ENCODE measurements around the gene GDF15.
A peak's percentile ranks its signal among the peaks of the same experiment; 100 is the strongest.

Gene GDF15

DNA sequence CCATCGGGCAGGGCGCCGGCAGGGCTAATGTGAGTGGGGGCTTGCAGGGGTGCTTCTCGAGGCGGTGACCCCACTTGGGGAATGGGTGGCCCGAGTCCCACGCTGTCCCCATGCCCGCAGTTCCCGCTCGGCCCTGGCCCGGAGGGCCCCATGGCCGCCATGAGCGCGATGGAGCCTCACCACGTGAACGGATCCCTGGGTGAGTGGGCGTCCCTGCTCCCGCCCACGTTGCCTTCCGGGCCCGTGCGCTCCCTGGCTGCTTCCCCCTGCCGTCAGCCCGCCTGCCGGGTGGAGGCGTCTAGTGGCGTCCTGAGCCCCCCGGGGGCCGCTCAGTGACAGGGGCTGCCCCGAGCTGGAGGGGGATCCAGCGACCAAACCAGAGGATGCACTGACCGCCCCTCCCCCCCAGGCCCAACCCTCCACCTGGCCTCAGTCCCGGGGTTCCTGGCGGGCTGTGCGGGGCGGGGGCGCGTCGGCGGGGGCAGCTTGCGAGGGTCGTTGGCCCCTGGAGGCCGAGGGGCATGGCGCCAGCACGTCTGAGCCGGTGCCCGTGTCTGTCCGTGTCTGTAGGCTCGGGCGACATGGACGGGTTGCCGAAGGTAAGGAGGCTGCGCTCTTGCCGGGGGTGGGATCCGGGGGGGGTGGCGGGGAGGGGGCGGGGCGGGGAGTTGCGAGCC is 47.2 kb downstream of the GDF15 start:
- no peak overlapping the region for H3K9ac ChIP-seq (ENCODE audit: low read length)
- H3K4me3 ChIP-seq (ENCODE audit: insufficient read depth in 1 of 2, low read depth in 1 of 2, low read length in 2 of 2): peak overlapping the region in 1 of 2 experiments; percentile 72
- H2BK120ac ChIP-seq (ENCODE audit: low read depth, low read length): peak overlapping the region; percentile 84
- H4K8ac ChIP-seq (ENCODE audit: low read length): peak overlapping the region; percentile 96
- H3K14ac ChIP-seq (ENCODE audit: low read length in 2 of 2): peak overlapping the region in 1 of 2 experiments; percentile 85
- no peaks in the 10 kb centered on the region for H3K27me3 ChIP-seq (ENCODE audit: control insufficient read depth in 1 of 2, insufficient read depth in 1 of 2, low read length in 2 of 2)
- H3K18ac ChIP-seq (ENCODE audit: low read depth in 1 of 2, low read length in 2 of 2): peak overlapping the region; percentile 92 to 96
- peak overlapping the region; percentile 96 for H4K91ac ChIP-seq (ENCODE audit: low read length)
- peak overlapping the region; percentile 89 for H3K4me2 ChIP-seq (ENCODE audit: low read length, poor library complexity, severe bottlenecking)
- peak overlapping the region; percentile 80 for H2BK5ac ChIP-seq (ENCODE audit: low read depth, low read length, poor library complexity, severe bottlenecking)
- peak overlapping the region; percentile 75 to 85 for H3K4ac ChIP-seq (ENCODE audit: low read depth in 1 of 2, low read length in 2 of 2)
- no peaks in the 10 kb centered on the region for H3K9me3 ChIP-seq (ENCODE audit: control insufficient read depth, low read length)
- peak; percentile 50 for DNase-seq
- no peak overlapping the region for H3K27ac ChIP-seq (ENCODE audit: low read length, poor library complexity, severe bottlenecking)
- H3K4me1 ChIP-seq (ENCODE audit: control insufficient read depth, insufficient read depth, low read depth, low read length): peaks cover 81% of the 10 kb centered on the region
- peak overlapping the region in 1 of 2 experiments; percentile 83 for H3K23ac ChIP-seq (ENCODE audit: low read length in 2 of 2)
- H2BK15ac ChIP-seq (ENCODE audit: low read depth, poor library complexity, severe bottlenecking): peak overlapping the region; percentile 82
- peaks cover 16 to 54% of the 10 kb centered on the region in 2 experiments for H3K36me3 ChIP-seq (ENCODE audit: control insufficient read depth in 1 of 2, insufficient read depth in 2 of 2, low read depth in 1 of 2, low read length in 2 of 2)
- peak overlapping the region; percentile 28 to 75 for H2BK12ac ChIP-seq (ENCODE audit: low read length in 2 of 2)
- 31% methylated on average over 39 of the region's 59 CpGs for WGBS
- H3K79me1 ChIP-seq (replicated peaks; ENCODE audit: low read length, poor library complexity, severe bottlenecking): peaks cover 19% of the 10 kb centered on the region
- H2AK5ac ChIP-seq (ENCODE audit: low read length, severe bottlenecking): peak overlapping the region; percentile 70
- H2AFZ ChIP-seq (ENCODE audit: low read depth, low read length): no peak overlapping the region

- Histone ChIP-seq H3K23ac (ENCODE audit: low read length in 2 of 2) (no peak overlapping the region), H4K91ac (ENCODE audit: low read length) (peak overlapping the region; percentile 46), H2AFZ (ENCODE audit: low read depth, low read length) (no peak overlapping the region), H3K18ac (ENCODE audit: low read depth in 1 of 2, low read length in 2 of 2) (peak overlapping the region; percentile 54 to 65), H2BK5ac (ENCODE audit: low read depth, low read length, poor library complexity, severe bottlenecking) (no peak overlapping the region), H3K79me1 (replicated peaks; ENCODE audit: low read length, poor library complexity, severe bottlenecking) (peaks cover 19% of the 10 kb centered on the region), H3K4me1 (ENCODE audit: control insufficient read depth, insufficient read depth, low read depth, low read length) (peaks cover 81% of the 10 kb centered on the region), H2BK120ac (ENCODE audit: low read depth, low read length) (peak overlapping the region; percentile 84), H3K4me2 (ENCODE audit: low read length, poor library complexity, severe bottlenecking) (peak overlapping the region; percentile 57), H2BK12ac (ENCODE audit: low read length in 2 of 2) (peak overlapping the region in 1 of 2 experiments; percentile 29), H3K9me3 (ENCODE audit: control insufficient read depth, low read length) (no peaks in the 10 kb centered on the region), H2AK5ac (ENCODE audit: low read length, severe bottlenecking) (no peak overlapping the region), H3K4ac (ENCODE audit: low read depth in 1 of 2, low read length in 2 of 2) (no peak overlapping the region), H3K36me3 (ENCODE audit: control insufficient read depth in 1 of 2, insufficient read depth in 2 of 2, low read depth in 1 of 2, low read length in 2 of 2) (peaks cover 16 to 48% of the 10 kb centered on the region in 2 experiments), H4K8ac (ENCODE audit: low read length) (peak overlapping the region; percentile 86), H2BK15ac (ENCODE audit: low read depth, poor library complexity, severe bottlenecking) (no peak overlapping the region), H3K14ac (ENCODE audit: low read length in 2 of 2) (no peak overlapping the region), H3K9ac (ENCODE audit: low read length) (no peak overlapping the region), H3K4me3 (ENCODE audit: insufficient read depth in 1 of 2, low read depth in 1 of 2, low read length in 2 of 2) (peak overlapping the region in 1 of 2 experiments; percentile 32), H3K27ac (ENCODE audit: low read length, poor library complexity, severe bottlenecking) (peak overlapping the region; percentile 3), H3K27me3 (ENCODE audit: control insufficient read depth in 1 of 2, insufficient read depth in 1 of 2, low read length in 2 of 2) (no peaks in the 10 kb centered on the region)
- 26% methylated on average over 24 of the region's 60 CpGs for WGBS
- no peak for DNase-seq
Measured at GRCh38 chr19:18433735-18434398, 47.9 kb downstream of the GDF15 start.

DNA sequence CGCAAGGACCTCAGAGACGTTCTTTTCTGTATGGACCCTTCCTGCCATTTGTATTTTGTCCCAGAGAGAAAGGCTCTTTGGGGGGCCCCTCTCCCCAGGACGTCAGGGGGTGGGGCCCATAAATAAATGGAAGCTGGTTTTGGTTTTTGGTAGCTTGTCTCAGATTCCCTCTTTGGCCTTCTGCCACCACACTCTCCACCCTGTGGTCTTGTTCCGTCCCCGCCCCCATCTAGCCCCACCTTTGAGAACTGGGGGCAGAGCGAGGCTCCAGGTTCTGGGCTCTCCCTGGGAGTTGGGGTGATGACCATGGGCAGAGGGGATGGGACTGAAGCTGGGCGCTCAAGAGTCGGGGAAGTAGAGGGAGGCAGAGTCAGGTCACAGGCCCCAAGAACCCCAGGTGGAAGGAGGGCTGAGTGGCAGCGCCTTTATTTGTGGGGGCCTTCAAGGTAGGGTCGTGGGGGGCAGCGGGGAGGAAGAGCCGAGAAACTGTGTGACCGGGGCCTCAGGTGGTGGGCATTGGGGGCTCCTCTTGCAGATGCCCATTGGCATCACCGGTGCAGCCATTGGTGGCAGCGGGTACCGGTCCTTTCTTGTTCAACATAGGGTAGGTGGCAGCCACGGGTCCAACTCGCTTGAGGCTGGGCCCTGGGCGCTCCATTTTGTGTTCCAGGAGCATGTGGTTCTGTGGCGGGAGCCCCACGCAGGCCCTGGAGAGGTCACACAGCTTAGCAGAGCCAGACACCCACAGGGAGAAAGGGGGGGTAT is 48.6 kb downstream of the GDF15 start:
- no peak overlapping the region for H2BK5ac ChIP-seq (ENCODE audit: low read depth, low read length, poor library complexity, severe bottlenecking)
- no peak overlapping the region for H2AFZ ChIP-seq (ENCODE audit: low read depth, low read length)
- no peak overlapping the region for H3K14ac ChIP-seq (ENCODE audit: low read length in 2 of 2)
- H3K18ac ChIP-seq (ENCODE audit: low read depth in 1 of 2, low read length in 2 of 2): no peak overlapping the region
- H4K91ac ChIP-seq (ENCODE audit: low read length): no peak overlapping the region
- H3K23ac ChIP-seq (ENCODE audit: low read length in 2 of 2): no peak overlapping the region
- no peak overlapping the region for H3K4me2 ChIP-seq (ENCODE audit: low read length, poor library complexity, severe bottlenecking)
- H3K36me3 ChIP-seq (ENCODE audit: control insufficient read depth in 1 of 2, insufficient read depth in 2 of 2, low read depth in 1 of 2, low read length in 2 of 2): peaks cover 16 to 48% of the 10 kb centered on the region in 2 experiments
- H3K4ac ChIP-seq (ENCODE audit: low read depth in 1 of 2, low read length in 2 of 2): no peak overlapping the region
- no peak overlapping the region for H3K4me3 ChIP-seq (ENCODE audit: insufficient read depth in 1 of 2, low read depth in 1 of 2, low read length in 2 of 2)
- no peak overlapping the region for H3K9ac ChIP-seq (ENCODE audit: low read length)
- no peak overlapping the region for H3K27ac ChIP-seq (ENCODE audit: low read length, poor library complexity, severe bottlenecking)
- no peak overlapping the region for H4K8ac ChIP-seq (ENCODE audit: low read length)
- no peak for DNase-seq
- H2BK120ac ChIP-seq (ENCODE audit: low read depth, low read length): no peak overlapping the region
- no peak overlapping the region for H2AK5ac ChIP-seq (ENCODE audit: low read length, severe bottlenecking)
- peak overlapping the region in 1 of 2 experiments; percentile 24 for H2BK12ac ChIP-seq (ENCODE audit: low read length in 2 of 2)
- peaks cover 19% of the 10 kb centered on the region for H3K79me1 ChIP-seq (replicated peaks; ENCODE audit: low read length, poor library complexity, severe bottlenecking)
- 95% methylated on average over 18 of the region's 21 CpGs for WGBS
- no peaks in the 10 kb centered on the region for H3K9me3 ChIP-seq (ENCODE audit: control insufficient read depth, low read length)
- H2BK15ac ChIP-seq (ENCODE audit: low read depth, poor library complexity, severe bottlenecking): peak overlapping the region; percentile 35
- H3K27me3 ChIP-seq (ENCODE audit: control insufficient read depth in 1 of 2, insufficient read depth in 1 of 2, low read length in 2 of 2): no peaks in the 10 kb centered on the region
- H3K4me1 ChIP-seq (ENCODE audit: control insufficient read depth, insufficient read depth, low read depth, low read length): peaks cover 81% of the 10 kb centered on the region

Data from mesenchymal stem cell (in vitro differentiated cells and primary cell).